ENCODE data around the gene VPS39.

The VPS39 gene

DNA sequence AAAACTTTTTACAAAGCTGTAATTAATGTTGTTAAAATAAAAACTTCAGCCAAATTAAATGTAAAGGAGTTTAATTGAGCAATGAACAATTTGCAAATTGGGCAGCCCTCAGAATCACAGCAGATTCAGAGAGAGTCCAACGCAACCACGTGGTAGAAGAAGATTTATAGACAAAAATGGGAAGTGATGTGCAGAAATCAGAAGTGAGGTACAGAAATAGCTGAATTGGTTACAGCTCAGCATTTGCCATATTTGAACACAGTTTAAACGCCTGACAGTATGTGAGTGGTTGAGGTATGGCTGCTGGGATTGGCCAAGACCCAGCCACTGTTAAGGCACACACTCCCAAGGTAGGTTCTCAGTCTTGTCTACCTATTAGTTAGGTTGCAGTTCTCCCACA lies 99.3 kb downstream of the VPS39 start:
- no peak for DNase-seq (ENCODE audit: low read depth)
- TF ChIP-seq, protein P1, sequence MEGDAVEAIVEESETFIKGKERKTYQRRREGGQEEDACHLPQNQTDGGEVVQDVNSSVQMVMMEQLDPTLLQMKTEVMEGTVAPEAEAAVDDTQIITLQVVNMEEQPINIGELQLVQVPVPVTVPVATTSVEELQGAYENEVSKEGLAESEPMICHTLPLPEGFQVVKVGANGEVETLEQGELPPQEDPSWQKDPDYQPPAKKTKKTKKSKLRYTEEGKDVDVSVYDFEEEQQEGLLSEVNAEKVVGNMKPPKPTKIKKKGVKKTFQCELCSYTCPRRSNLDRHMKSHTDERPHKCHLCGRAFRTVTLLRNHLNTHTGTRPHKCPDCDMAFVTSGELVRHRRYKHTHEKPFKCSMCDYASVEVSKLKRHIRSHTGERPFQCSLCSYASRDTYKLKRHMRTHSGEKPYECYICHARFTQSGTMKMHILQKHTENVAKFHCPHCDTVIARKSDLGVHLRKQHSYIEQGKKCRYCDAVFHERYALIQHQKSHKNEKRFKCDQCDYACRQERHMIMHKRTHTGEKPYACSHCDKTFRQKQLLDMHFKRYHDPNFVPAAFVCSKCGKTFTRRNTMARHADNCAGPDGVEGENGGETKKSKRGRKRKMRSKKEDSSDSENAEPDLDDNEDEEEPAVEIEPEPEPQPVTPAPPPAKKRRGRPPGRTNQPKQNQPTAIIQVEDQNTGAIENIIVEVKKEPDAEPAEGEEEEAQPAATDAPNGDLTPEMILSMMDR (IDR thresholded peaks at IDR 0.05; ENCODE audit: low read depth, low read length, missing control alignments): no peak
- H3K4me3 ChIP-seq (ENCODE audit: low read depth, low read length): no peak overlapping the region

Measured in GM12864 (cell line).